Kidney (tissue), 14 donors: ENCODE data around the gene SLC17A9. TPM values are rescaled to one million over a fixed set of nuclear protein-coding genes. Genes with fewer than 3 reads are reported as not detected.

Experiments
- DNase-seq, 5 donors: peaks; one replicate each; pipeline ENCODE4 v3.0.0-alpha.2; 2013 to 2020
- FAIRE-seq: peaks from 2 replicates; lab custom pipeline; 2012; peaks lifted over from hg19 to GRCh38; lab: Jason Lieb, UNC
- H3K27ac ChIP-seq, 2 donors: one replicate each; pipeline ENCODE4 v1.7.0; 2013; ENCODE audit warnings: low read depth in 2 of 2, low read length in 2 of 2, inconsistent platforms in 1 of 2
- H3K27me3 ChIP-seq: one replicate; pipeline ENCODE4 v1.7.1; 2013; ENCODE audit warnings: low read length, inconsistent platforms; ENCODE audit not compliant: control insufficient read depth, insufficient read depth
- H3K36me3 ChIP-seq, 3 donors: one replicate each; pipeline versions ENCODE4 v1.7.0 to v1.7.1; 2013; ENCODE audit warnings: low read length in 3 of 3, control low read depth in 1 of 3, inconsistent platforms in 1 of 3; ENCODE audit not compliant: insufficient read depth in 3 of 3, control insufficient read depth in 2 of 3
- H3K4me1 ChIP-seq, 3 donors: one replicate each; pipeline versions ENCODE4 v1.7.0 to v1.7.1; 2013; ENCODE audit warnings: low read length in 3 of 3, inconsistent platforms in 1 of 3, low read depth in 1 of 3; ENCODE audit not compliant: control insufficient read depth in 2 of 3, insufficient read depth in 2 of 3
- H3K4me3 ChIP-seq, 3 donors: one replicate each; pipeline versions ENCODE4 v1.7.0 to v1.8.1; 2013; ENCODE audit warnings: low read length in 3 of 3, control low read depth in 1 of 3, inconsistent platforms in 1 of 3
- H3K9ac ChIP-seq, 3 donors: one replicate each; pipeline versions ENCODE4 v1.7.0 to v1.7.1; 2013; ENCODE audit warnings: low read length in 3 of 3, control low read depth in 1 of 3, inconsistent platforms in 1 of 3
- H3K9me3 ChIP-seq, 3 donors: one replicate each; pipeline versions ENCODE4 v1.7.0 to v1.7.1; 2013; ENCODE audit warnings: low read length in 3 of 3, control low read depth in 1 of 3, inconsistent platforms in 1 of 3; ENCODE audit not compliant: control insufficient read depth in 2 of 3, insufficient read depth in 1 of 3
- CTCF ChIP-seq: IDR thresholded peaks from 3 replicates; pipeline ENCODE4 v1.5.1; 2012; ENCODE audit warnings: mild to moderate bottlenecking, moderate library complexity, borderline replicate concordance; ENCODE audit not compliant: insufficient read depth; ENCODE audit errors: extremely low read depth
- intact Hi-C: fragments of 100-400 bp; cut with DNase I; formaldehyde crosslinking; loops from one replicate; pipeline ENCODE4 v1.11.1; 2022
- polyA plus RNA-seq: library from polyadenylated mRNA; stranded (reverse); fragments of 350-450 nt; fragmentation: Illumina TruSeq; extraction: RNeasy Lipid Tissue Mini Kit (QIAGEN cat#74804); gene quantifications from one replicate; pipeline ENCODE4 v1.2.3, GENCODE V29; 2014; ENCODE audit warnings: low read depth, low replicate concordance; ENCODE audit not compliant: insufficient read depth
- total RNA-seq: library from RNA; stranded (reverse); fragmentation: NEBNext Ultra II Directional; extraction: Animal tissue kit (Norgen Biotek cat#: 25700); gene quantifications from one replicate; pipeline ENCODE4 v1.2.1, GENCODE V29; 2021
- donor health status: control.
- donor health status: control.
- donor health status: control.
- donor health status: control.
- donor health status: control.
- donor health status: DM: yes; HTN: yes; CAD: no.
- donor health status: Normal renal cell carcinoma (clear cell type).

The SLC17A9 gene
- total and polyA plus RNA-seq, 2 donors from 2014 or later, result 2.0 to 9.5 TPM

- TF ChIP-seq CTCF, result no peak
- Histone ChIP-seq H3K36me3 (no peaks in the 10 kb centered on the region), H3K27me3 (peaks cover 53% of the 10 kb centered on the region), H3K27ac (no peak overlapping the region), H3K9ac (no peak overlapping the region), H3K9me3 (no peaks in the 10 kb centered on the region), H3K4me3 (no peak overlapping the region), H3K4me1 (no peaks in the 10 kb centered on the region)
- FAIRE-seq (no peak), DNase-seq (no peak)
- intact Hi-C loops, result loop anchor here (10.0 kb wide), 1 partner anchor 105 kb away; no protein-coding TSS in a partner anchor
Observed at GRCh38 chr20:63000036-63000435, 47.5 kb downstream of the SLC17A9 start.

GRCh38 chr20:63000958-63001357 lies 48.4 kb downstream of the SLC17A9 start:
- Histone ChIP-seq H3K4me3 (no peak overlapping the region), H3K9me3 (no peaks in the 10 kb centered on the region), H3K4me1 (no peaks in the 10 kb centered on the region), H3K27ac (no peak overlapping the region), H3K27me3 (peaks cover 54% of the 10 kb centered on the region), H3K9ac (no peak overlapping the region), H3K36me3 (no peaks in the 10 kb centered on the region)
- no peak for FAIRE-seq
- intact Hi-C loops, result loop anchor here (10.0 kb wide), 1 partner anchor 106 kb away; no protein-coding TSS in a partner anchor
- TF ChIP-seq CTCF, result no peak
- no peak for DNase-seq

GRCh38 chr20:63002511-63002910 lies 50.0 kb downstream of the SLC17A9 start:
- intact Hi-C loops, result loop anchor here (10.0 kb wide), 1 partner anchor 108 kb away; no protein-coding TSS in a partner anchor
- TF ChIP-seq CTCF, result no peak
- no peak overlapping the region for H3K27ac ChIP-seq
- no peak for FAIRE-seq
- no peak overlapping the region for H3K9ac ChIP-seq
- H3K36me3 ChIP-seq, result no peaks in the 10 kb centered on the region
- H3K4me1 ChIP-seq, result no peaks in the 10 kb centered on the region
- H3K9me3 ChIP-seq, result no peaks in the 10 kb centered on the region
- no peak overlapping the region for H3K4me3 ChIP-seq
- DNase-seq, result no peak
- H3K27me3 ChIP-seq, result peaks cover 55% of the 10 kb centered on the region

GRCh38 chr20:63003546-63003945 lies 51.0 kb downstream of the SLC17A9 start:
- TF ChIP-seq CTCF, result no peak
- intact Hi-C loops, result loop anchor here (10.0 kb wide), 1 partner anchor 109 kb away; no protein-coding TSS in a partner anchor
- Histone ChIP-seq H3K4me3 (no peak overlapping the region), H3K27ac (no peak overlapping the region), H3K4me1 (no peaks in the 10 kb centered on the region), H3K36me3 (no peaks in the 10 kb centered on the region), H3K9ac (no peak overlapping the region), H3K9me3 (no peaks in the 10 kb centered on the region), H3K27me3 (peaks cover 52% of the 10 kb centered on the region)
- FAIRE-seq, result no peak
- DNase-seq, result no peak
